HL-60 (cell line): ENCODE measurements around the gene ARNT2.

Experiments
- POLR2AphosphoS5 ChIP-seq: IDR thresholded peaks from 2 replicates; pipeline ENCODE4 v1.6.1; 2012; ENCODE audit warnings: low read depth
- REST ChIP-seq: IDR thresholded peaks from 2 replicates; pipeline ENCODE4 v1.6.1; 2012; ENCODE audit warnings: low read depth; ENCODE audit not compliant: insufficient replicate concordance
- SPI1 ChIP-seq: IDR thresholded peaks from 2 replicates; pipeline ENCODE4 v1.6.1; 2012; ENCODE audit warnings: low read depth, mild to moderate bottlenecking, borderline replicate concordance
- TF ChIP-seq, protein P1 (sequence below): IDR thresholded peaks from one replicate; pipeline ENCODE4 v1.5.1; 2011; ENCODE audit warnings: low read length, control low read depth, inconsistent platforms; ENCODE audit not compliant: insufficient read depth

DNA sequence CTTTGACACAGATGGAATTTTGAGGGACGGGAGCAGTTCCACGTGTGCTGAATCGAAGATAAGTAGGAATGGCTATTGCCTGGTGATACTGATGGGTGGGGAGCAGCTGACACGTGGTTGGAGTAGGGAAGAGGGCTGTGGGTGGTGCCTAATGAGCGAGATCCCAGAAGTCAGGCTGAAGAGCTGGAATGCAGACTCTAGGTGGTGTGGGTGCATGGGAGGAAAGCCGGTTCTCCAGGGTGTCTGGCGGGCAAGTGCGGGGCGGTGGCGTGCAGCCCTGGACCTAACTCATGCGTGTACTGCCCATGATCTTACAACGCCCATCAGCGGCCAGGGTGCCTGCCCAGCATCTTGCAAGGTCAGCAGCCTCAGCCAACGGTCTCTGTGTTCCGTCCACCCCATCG is 63.1 kb downstream of the ARNT2 start:
- TF ChIP-seq, protein P1, sequence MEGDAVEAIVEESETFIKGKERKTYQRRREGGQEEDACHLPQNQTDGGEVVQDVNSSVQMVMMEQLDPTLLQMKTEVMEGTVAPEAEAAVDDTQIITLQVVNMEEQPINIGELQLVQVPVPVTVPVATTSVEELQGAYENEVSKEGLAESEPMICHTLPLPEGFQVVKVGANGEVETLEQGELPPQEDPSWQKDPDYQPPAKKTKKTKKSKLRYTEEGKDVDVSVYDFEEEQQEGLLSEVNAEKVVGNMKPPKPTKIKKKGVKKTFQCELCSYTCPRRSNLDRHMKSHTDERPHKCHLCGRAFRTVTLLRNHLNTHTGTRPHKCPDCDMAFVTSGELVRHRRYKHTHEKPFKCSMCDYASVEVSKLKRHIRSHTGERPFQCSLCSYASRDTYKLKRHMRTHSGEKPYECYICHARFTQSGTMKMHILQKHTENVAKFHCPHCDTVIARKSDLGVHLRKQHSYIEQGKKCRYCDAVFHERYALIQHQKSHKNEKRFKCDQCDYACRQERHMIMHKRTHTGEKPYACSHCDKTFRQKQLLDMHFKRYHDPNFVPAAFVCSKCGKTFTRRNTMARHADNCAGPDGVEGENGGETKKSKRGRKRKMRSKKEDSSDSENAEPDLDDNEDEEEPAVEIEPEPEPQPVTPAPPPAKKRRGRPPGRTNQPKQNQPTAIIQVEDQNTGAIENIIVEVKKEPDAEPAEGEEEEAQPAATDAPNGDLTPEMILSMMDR: no peak
- TF ChIP-seq POLR2AphosphoS5 (no peak), SPI1 (no peak), REST (no peak)
